Lower lobe of right lung (tissue), 2 donors: ENCODE results near the gene ANKRD40CL. TPM values are rescaled to one million over a fixed set of nuclear protein-coding genes. Genes with fewer than 3 reads are reported as not detected.
A peak's percentile ranks its signal among the peaks of the same experiment; 100 is the strongest.

Experiments
- ATAC-seq, 2 donors: fragments of 200-7000 bp; cut with Tn5 transposase; one replicate each; pipeline ENCODE4 v1.9.1; 2020 to 2022; ENCODE audit warnings: mild to moderate bottlenecking in 2 of 2, moderate library complexity in 2 of 2
- DNase-seq: peaks from one replicate; pipeline ENCODE4 v3.0.0-alpha.2; 2020
- H3K27ac ChIP-seq: fragments of 200-600 bp; one replicate; pipeline ENCODE4 v1.8.0; 2022
- H3K27me3 ChIP-seq: fragments of 200-600 bp; one replicate; pipeline ENCODE4 v1.8.0; 2022; ENCODE audit warnings: low read depth
- H3K36me3 ChIP-seq: fragments of 200-600 bp; one replicate; pipeline ENCODE4 v1.8.0; 2022; ENCODE audit warnings: mild to moderate bottlenecking
- H3K4me1 ChIP-seq: fragments of 200-600 bp; one replicate; pipeline ENCODE4 v1.8.0; 2022
- H3K4me3 ChIP-seq: fragments of 200-600 bp; one replicate; pipeline ENCODE4 v1.8.0; 2022; ENCODE audit warnings: mild to moderate bottlenecking
- H3K9me3 ChIP-seq: fragments of 200-600 bp; one replicate; pipeline ENCODE4 v1.8.0; 2022
- intact Hi-C: fragments of 100-400 bp; cut with DNase I; formaldehyde crosslinking; loops from one replicate; pipeline ENCODE4 v1.11.0; 2022
- total RNA-seq: library from RNA; stranded (reverse); fragmentation: NEBNext Ultra II Directional; extraction: Animal tissue kit (Norgen Biotek cat#: 25700); gene quantifications from one replicate; pipeline ENCODE4 v1.2.1, GENCODE V29; 2021
- TF ChIP-seq, protein P1 (sequence below): fragments of 200-600 bp; IDR thresholded peaks from one replicate; pipeline ENCODE4 v1.8.0; 2022; ENCODE audit warnings: antibody characterized with exemption, mild to moderate bottlenecking
- donor health status: DM: no; HTN: yes; CAD: no; lungs with severe emphysema.

ANKRD40CL gene
- total RNA-seq, 1 donor from 2014 or later, result not detected

- ATAC-seq, result no peak
Measured at GRCh38 chr17:50766222-50767023, 895 bp downstream of the ANKRD40CL start.

GRCh38 chr17:50765454-50766221 is 1.7 kb downstream of the ANKRD40CL start:
- intact Hi-C loops, result no loop called here
- no peak overlapping the region for H3K4me3 ChIP-seq
- no peaks in the 10 kb centered on the region for H3K9me3 ChIP-seq
- peaks cover 22% of the 10 kb centered on the region for H3K4me1 ChIP-seq
- H3K27ac ChIP-seq, result no peak overlapping the region
- DNase-seq (peak; percentile 60), ATAC-seq (peak; percentile 67 to 73)
- H3K27me3 ChIP-seq, result no peaks in the 10 kb centered on the region
- TF ChIP-seq, protein P1, sequence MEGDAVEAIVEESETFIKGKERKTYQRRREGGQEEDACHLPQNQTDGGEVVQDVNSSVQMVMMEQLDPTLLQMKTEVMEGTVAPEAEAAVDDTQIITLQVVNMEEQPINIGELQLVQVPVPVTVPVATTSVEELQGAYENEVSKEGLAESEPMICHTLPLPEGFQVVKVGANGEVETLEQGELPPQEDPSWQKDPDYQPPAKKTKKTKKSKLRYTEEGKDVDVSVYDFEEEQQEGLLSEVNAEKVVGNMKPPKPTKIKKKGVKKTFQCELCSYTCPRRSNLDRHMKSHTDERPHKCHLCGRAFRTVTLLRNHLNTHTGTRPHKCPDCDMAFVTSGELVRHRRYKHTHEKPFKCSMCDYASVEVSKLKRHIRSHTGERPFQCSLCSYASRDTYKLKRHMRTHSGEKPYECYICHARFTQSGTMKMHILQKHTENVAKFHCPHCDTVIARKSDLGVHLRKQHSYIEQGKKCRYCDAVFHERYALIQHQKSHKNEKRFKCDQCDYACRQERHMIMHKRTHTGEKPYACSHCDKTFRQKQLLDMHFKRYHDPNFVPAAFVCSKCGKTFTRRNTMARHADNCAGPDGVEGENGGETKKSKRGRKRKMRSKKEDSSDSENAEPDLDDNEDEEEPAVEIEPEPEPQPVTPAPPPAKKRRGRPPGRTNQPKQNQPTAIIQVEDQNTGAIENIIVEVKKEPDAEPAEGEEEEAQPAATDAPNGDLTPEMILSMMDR, result no peak
- H3K36me3 ChIP-seq, result no peaks in the 10 kb centered on the region

More at GRCh38 chr17:50766222-50767023, 895 bp downstream of the ANKRD40CL start:
- DNase-seq, result no peak
- Histone ChIP-seq H3K27me3 (no peaks in the 10 kb centered on the region), H3K9me3 (no peaks in the 10 kb centered on the region), H3K36me3 (no peaks in the 10 kb centered on the region), H3K4me1 (peaks cover 22% of the 10 kb centered on the region), H3K4me3 (no peak overlapping the region), H3K27ac (no peak overlapping the region)
- TF ChIP-seq, protein P1, result no peak
- intact Hi-C loops, result no loop called here

GRCh38 chr17:50764734-50765149 is 2.6 kb downstream of the ANKRD40CL start:
- Histone ChIP-seq H3K4me1 (peaks cover 22% of the 10 kb centered on the region), H3K27ac (no peak overlapping the region), H3K27me3 (no peaks in the 10 kb centered on the region), H3K9me3 (no peaks in the 10 kb centered on the region), H3K36me3 (no peaks in the 10 kb centered on the region), H3K4me3 (no peak overlapping the region)
- no peak for DNase-seq
- intact Hi-C loops, result no loop called here
- TF ChIP-seq, protein P1, result no peak
- no peak for ATAC-seq

DNA sequence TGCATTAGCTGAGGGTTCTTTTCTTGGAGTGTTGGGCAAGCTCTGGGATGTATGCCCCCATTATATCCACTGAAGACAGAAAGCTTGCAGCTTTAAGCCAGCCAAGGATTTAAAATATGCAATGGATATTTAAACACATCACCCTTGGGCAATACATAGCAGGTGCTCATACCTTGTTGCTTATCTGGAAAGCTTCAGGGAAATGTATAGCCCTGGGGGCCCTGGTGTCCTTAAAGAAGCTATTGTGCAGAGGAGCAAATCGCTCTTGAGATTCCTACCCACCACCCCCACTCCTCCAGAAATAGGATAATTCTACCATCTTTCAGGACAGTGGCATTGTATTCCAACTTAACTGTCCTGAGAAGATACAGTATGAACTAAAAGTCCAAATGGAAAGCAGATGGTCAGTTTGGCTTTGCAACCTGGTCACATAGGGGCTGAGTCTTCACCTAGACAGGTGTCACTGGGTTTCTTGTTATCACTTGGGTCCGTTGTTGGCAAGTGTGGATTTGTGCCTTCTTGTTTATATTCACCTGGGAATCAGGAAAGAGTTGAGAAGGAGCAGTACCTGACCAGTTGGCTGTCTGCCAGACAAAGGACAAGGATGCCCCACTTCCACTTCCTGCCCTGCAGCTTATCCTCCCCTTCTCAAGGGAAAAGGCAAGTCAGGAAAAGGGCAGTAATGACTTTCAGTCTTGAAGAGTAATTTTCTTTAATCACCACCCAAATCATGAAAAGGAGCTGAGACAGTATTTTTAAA is 3.4 kb downstream of the ANKRD40CL start:
- DNase-seq, result no peak
- peaks cover 22% of the 10 kb centered on the region for H3K4me1 ChIP-seq

GRCh38 chr17:50762177-50762576 is 5.1 kb downstream of the ANKRD40CL start:
- H3K4me1 ChIP-seq, result peaks cover 22% of the 10 kb centered on the region
- no peaks in the 10 kb centered on the region for H3K36me3 ChIP-seq
- no peak for ATAC-seq
- no peaks in the 10 kb centered on the region for H3K27me3 ChIP-seq
- no peaks in the 10 kb centered on the region for H3K9me3 ChIP-seq
- TF ChIP-seq, protein P1, result no peak
- DNase-seq, result no peak
- no peak overlapping the region for H3K4me3 ChIP-seq
- intact Hi-C loops, result no loop called here
- H3K27ac ChIP-seq, result no peak overlapping the region

More for the DNA sequence above, 3.4 kb downstream of the ANKRD40CL start:
- no peaks in the 10 kb centered on the region for H3K9me3 ChIP-seq
- no peak for ATAC-seq
- no peaks in the 10 kb centered on the region for H3K36me3 ChIP-seq
- no peaks in the 10 kb centered on the region for H3K27me3 ChIP-seq
- TF ChIP-seq, protein P1, result no peak
- no peak overlapping the region for H3K27ac ChIP-seq
- H3K4me3 ChIP-seq, result no peak overlapping the region
- intact Hi-C loops, result no loop called here
